ENCODE measurements around the gene GIT1.

GIT1 gene

DNA sequence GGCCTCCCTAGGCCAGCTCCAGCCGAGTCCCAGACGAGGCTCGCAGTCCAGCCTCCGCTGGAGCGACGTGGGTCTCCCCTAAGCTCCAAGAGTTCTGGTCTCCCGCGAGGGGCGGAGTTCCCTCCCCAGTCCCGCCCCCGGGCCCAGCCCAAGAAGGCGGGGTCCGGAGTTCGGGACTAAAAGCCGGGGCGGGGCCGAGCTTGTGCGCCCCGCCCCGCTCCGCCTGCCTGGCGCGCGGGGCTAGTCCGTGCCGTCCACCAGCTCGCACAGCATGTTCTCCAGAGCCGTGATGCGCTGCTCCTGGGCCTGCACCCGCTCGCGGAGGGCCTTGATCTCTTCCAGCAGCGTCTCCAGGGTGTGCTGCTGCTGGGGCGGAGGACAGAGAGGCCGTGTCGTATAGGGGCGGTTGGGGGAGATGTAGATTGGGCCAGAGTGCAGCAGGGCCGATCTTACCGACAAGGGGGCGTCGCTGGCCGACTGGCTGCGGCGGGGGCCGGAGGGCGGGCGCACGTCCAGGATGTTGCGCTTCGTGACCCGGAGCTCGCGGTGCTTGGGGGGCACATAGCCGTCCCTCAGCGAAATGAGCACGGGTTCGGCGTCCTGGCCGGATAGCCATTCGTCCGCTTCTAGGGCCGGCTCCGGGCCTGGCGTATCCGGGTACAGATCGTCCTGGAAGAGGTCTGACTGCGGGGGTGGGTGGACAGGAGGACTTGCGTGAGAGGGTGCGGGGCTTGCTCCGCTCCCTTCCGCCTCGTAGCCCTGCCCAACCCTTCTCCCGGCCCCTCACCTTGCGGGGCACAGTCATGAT, 26.2 kb upstream of the GIT1 start:
- no peak for DNase-seq

DNA sequence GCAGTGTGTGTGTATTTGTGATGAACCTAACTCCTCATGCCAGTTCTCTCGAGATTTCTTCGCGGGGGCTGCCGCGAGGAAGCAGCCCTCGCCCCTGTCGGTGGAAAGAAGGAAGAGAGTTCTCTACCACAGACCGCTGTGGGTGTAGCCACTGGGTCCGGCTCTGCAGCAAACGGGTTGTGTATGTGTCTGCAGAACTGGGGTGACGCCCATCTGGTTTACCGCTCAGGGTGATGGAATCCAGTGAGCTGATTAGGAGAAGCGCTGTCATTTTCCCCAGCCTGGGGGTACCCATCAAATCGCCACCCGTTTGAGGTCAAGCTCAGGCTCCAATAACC, 25.6 kb upstream of the GIT1 start:
- no peak for DNase-seq

DNA sequence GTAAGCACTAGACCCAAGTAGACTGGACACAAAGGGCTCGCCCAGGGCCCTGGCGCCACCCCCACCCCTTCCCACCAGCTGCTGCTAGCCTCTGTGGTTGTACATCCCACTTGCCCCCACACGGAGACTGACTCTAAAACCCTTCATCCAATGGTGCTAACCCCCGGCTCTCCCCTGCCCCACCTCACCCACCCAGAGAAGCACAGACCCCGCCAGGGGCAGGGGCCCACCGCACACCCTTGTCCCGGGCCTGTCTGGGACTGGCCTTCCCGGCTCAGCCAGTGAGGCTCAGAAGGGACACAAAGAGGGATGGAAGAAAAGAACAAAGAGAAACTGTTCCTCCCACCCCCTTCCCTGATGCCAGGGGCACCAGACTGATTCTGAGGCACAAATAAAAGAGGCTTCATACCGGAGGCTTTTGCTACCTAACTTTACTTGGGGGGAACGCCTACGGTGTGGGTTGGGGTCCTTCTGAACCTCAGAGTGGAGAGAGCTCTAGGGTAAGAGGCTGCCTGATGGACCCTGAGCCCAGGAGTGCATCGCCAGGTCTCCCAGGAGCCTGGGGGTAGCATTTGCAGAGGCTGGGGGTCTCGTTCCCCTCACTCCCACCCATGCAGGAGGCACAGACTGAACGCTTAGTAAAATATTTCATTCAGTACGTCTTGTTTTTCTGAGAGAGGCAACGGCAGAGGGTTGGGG, 25.1 kb upstream of the GIT1 start:
- no peak for DNase-seq

DNA sequence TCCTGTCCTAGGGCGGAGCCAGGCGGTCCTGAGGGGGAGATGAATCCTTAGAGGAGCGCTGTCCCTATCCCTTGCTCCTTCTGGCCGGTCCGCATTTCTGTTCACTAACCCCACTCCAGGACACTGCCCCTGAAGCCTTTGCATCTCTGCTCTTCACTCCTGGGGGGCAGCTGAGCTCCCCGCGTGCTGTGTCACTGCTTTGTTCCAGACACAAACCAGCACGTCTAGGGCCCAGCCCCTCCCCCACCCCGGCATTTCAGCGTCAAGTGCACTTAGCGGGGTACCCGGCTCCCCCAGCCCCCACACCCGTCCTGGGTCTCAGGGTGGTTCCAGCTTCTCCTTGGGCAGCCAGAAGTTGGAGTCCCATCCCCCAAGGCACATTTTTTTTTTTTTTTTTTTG, 24.4 kb upstream of the GIT1 start:
- DNase-seq, result no peak

DNA sequence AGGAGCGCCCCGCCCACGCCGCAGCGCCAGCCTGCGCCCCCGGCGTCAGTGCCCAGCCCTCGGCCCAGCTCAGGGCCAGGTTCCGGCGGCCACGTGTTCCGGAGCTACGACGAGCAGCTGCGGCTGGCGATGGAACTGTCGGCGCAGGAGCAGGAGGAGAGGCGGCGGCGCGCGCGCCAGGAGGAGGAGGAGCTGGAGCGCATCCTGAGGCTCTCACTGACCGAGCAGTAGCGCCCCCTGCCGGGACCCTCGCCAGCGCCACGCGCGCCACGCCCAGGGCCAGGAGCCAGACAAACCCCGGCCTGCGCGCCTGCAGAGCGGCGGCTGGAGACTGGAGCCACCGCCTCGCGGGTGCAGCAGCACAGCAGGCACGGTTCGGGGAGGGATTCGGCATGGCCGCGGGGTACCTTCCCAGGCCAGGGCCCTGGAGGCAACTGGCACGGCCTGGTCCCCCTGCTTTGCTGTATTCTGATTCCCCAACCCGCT, 23.9 kb upstream of the GIT1 start:
- DNase-seq, result no peak

DNA sequence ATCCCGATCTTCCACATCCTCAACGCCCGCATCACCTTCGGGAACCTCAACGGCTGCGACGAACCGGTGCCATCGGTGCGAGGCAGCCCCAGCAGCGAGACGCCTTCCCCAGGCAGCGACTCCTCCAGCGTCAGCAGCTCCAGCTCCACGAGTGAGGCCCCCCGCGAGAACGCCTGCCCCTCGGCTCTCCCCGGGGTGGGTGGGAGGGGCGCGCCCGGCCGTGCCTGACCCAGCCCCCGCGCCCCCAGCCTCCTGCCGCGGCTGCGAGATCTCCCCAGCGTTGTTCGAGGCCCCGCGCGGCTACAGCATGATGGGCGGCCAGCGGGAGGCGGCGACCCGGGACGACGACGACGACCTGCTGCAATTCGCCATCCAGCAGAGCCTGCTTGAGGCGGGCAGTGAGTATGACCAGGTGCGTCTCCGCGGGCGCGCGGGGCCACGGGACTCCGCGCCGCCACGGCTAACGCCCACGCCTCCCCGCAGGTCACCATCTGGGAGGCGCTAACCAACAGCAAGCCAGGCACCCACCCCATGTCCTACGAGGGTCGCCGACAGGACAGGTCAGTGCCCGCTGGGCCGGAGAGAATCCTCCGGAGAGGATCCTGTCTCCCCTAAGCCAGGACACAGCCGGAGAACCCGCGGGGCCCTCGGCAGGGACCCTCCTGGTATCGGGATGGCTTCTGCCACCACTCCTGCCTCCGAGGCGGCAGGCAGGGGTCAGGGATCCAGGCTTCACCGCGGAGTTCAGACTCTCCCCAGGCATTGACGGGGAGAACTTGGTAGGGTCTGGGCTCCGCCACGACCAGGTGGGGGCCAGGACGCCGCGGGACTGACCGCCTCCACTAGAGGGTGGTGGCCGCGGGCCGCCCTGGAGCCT, 23.2 kb upstream of the GIT1 start:
- DNase-seq, result no peak

DNA sequence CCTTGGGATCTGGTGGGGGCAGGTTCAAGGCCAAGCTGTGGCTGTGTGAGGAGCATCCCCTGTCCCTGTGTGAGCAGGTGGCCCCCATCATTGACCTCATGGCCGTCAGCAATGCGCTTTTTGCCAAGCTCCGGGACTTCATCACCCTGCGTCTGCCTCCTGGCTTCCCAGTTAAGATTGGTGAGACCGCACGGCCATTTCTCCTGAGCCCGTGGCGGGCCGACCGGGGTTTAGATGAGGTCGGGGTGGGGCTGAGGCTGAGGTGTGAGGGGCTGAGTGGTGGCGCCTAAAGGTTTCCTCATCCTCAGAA, 22.6 kb upstream of the GIT1 start:
- no peak for DNase-seq

DNA sequence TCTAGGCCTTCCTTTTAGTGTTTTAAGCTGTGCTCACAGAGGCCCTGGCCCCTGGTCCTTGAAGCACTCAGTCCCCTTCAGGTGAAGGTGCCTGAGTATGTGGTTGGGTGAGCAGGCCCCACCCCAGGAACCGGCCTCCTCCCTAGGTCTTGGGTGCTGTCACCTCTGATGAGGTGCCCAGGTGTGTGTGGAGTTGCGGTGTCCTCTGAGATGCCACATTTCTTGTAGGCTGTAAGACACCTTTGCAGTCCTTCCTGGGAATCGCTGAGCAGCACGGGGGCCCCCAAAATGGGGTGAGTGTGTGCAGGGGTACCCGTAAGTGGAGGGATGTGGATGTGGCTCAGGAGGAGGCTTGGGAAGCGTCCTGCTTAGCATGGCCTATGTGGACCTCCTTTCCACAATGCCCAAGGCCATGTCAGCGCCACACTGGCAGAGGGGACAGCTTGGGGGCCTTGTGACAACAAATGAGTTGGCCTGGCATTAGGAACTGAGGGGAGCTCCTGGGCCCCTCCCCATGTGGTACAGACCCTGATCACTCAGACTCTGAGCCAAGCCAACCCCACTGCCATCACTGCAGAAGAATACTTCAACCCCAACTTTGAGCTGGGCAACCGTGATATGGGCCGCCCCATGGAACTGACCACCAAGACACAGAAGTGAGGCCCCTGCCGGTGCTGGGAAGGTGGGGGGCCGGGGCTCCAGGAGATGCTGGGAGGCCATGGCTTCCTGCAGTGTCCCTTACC, 22.1 kb upstream of the GIT1 start:
- DNase-seq, result no peak

DNA sequence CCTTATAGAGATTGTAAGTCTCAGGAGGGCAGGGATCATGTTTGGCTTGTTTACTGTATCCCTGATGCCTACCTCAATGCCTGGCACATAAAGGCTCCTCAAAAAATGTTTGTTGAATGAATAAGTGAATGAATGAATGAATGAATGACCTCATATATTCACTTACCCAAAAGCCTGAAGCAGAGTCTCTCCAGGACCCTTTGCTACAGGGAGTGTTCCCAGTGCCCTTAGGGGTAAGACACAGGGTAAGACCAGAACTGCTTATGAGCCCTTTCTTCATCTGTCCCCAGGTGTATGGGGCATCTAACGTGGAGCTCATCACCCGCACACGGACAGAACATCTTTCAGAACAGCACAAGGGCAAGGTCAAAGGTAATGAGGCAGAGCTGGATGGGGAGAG, 20.9 kb upstream of the GIT1 start:
- no peak for DNase-seq

DNA sequence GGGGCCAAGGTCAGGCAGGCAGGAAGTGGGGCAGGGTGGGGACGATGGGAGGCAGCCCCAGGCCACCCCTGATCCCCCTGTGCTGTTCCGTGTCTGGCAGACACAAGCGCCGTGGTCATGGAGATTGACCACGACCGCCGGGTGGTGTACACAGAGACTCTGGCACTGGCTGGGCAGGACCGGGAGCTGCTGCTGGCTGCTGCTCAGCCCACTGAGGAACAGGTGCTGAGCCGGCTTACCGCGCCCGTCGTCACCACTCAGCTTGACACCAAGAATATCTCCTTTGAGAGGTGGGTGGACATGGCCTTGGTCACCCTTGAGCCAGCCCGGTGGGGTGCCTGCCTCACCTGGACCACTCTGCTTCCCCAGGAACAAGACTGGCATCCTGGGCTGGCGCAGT, 19.5 kb upstream of the GIT1 start:
- DNase-seq, result no peak

DNA sequence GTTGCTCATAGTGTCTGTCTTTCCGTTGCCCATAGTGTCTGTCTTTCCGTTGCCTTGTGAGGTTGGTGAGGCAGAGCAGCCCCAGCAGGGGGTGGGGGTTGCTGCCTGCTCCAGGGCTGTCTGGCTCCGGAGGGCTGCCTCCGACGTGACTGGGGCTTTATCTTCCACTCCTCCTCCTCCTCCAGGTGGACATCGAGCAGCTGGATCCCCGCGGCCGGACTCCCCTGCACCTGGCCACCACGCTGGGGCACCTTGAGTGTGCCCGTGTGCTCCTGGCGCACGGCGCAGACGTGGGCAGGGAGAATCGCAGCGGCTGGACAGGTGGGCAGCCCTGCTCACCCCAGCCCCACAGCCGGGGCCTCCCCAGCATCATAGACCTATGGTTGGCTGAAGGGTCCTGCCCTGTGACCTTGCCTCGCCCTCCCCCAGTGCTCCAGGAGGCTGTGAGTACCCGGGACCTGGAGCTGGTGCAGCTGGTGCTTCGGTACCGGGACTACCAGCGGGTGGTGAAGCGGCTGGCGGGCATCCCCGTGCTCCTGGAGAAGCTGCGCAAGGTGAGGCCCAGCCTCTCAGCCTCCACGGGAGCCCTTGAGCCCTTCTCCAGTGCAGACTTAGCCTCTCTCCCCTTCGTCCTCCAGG, 18.2 kb upstream of the GIT1 start:
- DNase-seq, result no peak

DNA sequence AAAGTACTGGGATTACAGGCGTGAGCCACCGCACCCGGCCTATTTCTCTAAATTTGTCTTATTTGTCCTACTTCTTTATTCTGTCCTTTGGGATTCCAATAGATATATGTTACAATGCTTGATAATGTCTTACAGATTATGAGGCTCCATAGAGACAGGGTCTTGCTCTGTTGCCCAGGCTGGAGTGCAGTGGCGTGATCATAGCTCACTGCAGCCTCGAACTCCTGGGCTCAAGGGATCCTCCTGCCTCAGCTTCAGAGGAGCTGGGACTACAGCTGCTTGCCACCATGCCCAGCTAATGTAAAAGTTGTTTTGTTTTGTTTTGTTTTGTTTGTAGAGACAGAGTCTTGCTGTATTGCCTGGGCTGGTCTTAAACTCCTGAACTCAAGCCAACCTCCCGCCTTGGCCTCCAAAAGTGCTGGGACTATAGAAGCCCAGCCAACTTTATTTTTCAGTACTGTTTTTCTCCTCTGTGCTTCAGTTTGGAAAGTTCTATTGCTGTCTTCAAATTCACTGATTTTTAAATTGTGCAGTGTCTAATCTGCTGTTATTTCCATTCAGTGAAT, 13.7 kb upstream of the GIT1 start:
- DNase-seq, result no peak

DNA sequence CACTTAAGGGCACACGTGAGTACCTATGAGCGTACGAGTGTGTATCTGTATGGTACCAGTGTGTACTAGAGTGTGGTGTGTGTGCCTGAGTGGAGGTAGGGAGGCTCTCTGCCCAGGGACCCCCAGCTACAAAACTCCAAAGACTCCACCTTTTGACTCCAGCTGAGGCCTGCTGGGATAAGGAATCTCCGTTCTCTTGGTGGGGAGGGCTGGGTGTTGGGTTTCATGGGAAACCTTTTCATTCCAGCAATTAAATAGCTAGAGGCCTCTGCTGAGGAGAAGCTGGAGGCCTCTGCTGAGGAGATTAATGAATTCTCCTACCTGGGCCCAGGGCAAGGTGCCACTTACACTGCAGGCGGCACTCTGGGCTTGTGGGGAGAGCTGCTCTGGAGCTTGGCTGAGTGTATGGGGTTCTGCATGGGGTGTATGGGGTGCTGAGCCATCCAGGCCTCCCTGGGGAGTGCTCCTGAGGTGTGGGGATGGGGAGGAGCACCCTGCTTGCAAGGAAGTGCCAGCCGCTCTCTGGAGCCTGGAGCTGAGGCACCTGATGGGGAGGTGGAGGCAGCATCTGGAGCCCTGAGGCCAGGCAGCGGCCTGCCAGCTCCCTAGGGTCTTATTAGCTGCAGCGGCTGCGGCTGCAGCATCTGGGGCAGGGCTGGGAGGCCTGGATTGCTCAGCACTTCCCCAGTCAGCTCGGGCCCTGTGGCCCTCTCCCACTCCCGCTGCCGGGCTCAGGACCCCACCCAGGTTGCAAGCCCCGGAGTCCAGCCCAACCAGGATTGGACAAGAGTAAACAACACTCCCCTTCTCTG, 8.1 kb upstream of the GIT1 start:
- DNase-seq, result no peak

DNA sequence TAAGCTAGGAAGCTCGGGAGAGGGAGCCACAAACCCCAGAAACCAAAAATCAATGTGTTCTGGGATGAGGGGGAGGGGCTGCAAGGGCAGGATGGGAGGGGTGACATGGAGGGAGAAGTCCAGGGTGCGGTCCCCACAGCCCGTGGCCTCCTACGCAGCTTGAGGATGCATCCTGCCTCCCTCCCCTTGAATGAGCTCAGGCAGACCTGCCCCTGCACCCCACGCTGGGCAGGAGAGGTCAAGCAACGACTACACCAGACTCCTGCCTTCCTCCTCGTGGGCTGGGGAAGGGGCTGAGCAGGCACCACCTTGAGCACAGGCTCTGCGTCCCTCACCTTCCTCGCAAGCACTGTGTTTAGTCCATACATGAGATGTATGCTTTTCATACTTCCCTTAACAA, 7.4 kb upstream of the GIT1 start:
- no peak for DNase-seq

DNA sequence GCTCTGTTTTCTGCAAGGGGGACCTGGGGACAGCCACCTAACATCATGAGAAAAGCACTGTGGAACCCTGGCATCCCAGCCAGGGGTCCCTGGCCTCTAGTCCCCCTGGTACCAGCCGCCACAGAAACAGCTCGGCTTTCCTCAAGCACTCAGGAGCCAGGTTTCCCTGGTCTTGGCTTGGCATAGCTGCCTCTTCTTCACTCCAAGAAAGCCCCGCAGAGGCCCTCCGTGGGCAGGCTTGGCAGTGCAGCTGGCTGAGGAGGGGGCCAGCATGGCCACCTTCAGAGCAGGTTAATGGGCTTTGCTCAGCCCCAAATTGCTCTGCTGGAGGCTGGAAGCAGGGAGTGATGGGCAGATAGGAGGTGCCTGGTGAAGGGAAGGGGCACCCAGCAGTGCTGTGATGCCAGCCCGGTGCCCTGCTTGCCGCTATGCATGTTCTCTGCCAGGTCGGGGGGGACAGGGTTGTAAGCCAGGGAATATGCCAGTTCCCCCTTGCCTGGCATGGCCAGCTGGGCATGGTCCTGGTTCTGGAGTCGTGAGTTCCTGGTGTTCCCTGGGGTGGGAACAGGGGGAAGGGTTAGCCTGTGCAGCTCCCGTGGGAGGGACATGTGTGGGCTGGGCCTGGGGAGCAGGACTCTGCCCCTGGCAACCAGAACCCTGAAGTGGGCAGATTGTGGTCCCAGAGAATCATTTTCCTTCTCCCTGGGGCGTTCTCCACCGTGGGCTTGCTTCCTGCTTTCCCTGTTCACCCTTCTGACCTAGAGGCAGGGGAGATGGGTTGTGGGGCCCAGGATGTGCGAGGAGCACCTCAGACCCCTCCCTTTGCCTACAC, 6.7 kb upstream of the GIT1 start:
- no peak for DNase-seq

DNA sequence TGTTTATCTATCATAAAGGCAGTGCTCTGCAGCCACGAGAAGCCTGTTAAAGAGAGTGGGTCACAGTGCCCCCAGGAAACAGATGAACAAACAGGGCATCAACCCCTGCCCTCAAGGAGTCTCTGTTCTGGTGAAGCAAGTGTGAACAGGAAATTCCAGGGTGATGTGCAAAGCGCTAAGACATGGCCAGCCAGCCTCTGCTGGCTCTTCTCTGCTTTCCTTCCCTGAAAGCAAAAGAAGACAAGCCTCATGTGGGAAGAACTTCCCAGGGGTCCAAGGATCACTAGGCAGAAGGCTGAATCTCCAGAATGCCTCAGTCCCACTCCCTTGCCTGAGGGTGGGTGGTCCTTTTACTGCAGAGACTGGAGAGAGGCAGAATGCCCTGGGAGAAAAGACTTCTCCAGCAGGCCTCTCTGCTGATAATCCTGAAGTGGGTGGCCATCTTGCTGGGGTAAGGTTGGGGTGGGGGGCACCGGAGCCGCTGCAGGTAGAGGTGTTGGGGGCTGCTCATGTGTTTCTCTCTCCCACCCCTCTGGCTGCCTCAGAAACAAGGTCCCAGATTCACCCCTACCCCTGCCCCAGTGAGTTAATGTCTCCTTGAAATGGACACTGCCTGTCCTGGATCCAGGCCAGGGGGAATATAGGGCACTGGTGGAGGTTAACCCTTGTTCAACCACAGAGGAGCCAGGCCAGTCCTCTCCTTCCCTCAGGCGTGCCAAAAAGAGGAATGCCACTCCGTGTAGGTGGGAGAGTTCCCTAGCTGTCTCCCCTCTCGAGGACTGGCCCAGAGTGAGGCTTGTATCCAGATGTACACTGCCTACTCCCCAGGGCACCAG, 5.9 kb upstream of the GIT1 start:
- DNase-seq, result no peak

DNA sequence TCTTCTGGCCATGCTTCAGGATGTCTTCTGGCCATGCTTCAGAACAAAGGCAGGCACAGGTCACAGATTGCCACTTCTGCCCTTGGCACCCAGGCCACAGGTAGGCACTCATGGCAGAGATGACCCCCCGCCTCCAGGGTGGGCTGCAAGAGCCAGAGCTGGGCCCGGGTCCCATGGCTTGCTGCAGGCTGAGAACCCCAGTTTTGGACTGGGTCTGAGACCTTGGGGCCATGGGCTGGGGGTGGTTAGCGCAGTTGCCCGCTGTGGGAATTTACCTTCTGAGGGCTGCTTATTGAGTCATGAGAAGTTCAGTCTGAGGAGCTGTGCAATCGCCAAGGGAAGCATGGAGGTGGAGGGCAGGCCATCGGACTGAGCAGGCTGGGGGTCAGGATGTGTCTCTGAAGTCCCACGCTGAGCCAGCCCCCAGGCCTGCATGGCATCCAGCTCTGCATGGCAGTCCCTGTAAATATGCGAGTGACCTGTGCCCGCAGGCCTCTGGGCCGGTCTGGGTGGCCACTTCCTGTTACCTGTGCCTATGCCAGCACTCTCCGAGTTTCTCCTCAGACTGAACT, 5.2 kb upstream of the GIT1 start:
- DNase-seq, result no peak

DNA sequence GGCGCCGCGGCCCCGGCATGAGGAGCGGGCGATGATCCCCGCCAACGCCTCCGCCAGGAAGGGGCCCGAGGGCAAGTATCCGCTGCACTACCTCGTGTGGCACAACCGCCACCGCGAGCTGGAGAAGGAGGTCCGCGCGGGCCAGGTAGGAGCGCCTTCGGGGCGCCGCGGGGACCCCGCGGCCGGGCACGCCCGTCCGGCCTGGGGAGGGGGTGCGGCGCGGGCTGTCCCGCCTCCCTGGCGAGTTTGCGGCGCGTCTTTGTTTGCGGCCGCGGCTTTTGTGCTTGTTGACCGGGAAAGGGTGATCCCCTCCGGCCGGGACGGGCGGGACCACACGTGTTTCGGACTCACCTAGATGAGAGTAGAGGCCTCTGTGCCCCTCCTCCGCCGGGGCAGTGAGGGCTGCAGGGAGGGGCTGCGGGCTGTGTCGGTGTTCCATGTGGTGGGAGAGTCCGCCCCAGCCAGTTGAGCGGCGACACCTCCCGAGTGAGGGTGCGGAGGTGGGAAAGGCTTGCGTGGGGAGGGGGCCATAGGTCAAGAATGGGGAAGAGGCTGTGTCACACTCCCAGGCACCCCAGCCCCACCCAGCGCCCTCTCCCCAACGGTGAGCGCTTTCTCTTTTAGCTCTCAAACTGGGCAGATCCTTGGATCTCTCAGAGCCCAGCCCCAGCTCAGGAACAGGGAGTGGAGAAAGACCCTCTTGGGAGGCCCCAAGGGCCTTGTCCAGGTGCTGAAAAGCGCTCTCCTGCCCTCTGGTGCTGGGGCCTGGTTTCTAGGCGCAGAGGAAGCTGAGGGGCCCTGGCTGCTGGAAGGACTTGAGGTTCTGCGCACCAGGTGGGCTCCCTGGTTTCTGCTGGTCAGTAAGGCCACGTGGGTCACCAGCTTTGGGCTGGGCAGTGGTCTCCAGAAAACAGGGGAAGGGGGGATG, 4.4 kb upstream of the GIT1 start:
- DNase-seq, result no peak

Measured in SIG-M5 (cell line).